ENCODE measurements around the gene RPF1.
"Not testable (repeated sequence)": the region's sequence is repeated elsewhere in the genome, so short reads cannot be mapped to it uniquely, and the experiment has no call there.

Gene RPF1

GRCh38 chr1:84493747-84494146, 14.7 kb downstream of the RPF1 start:
- DNase-seq (ENCODE audit: low spot score): no peak

- DNase-seq (ENCODE audit: low spot score): no peak
Measured at GRCh38 chr1:84496498-84496897, 17.4 kb downstream of the RPF1 start.

GRCh38 chr1:84497631-84498275, 18.7 kb downstream of the RPF1 start:
- DNase-seq (ENCODE audit: low spot score): no peak

GRCh38 chr1:84502927-84503326, 23.9 kb downstream of the RPF1 start:
- DNase-seq (ENCODE audit: low spot score): no peak

GRCh38 chr1:84504580-84505492, 25.8 kb downstream of the RPF1 start:
- no peak for DNase-seq (ENCODE audit: low spot score)

GRCh38 chr1:84505493-84506001, 26.5 kb downstream of the RPF1 start:
- no peak for DNase-seq (ENCODE audit: low spot score)

- peak; percentile 87 for DNase-seq (ENCODE audit: low spot score)
Measured at GRCh38 chr1:84506002-84506728, 27.1 kb downstream of the RPF1 start, which contains the start of the genes GNG5 and SPATA1. GNG5 (minus strand) TSS chr1:84506581; CDS start chr1:84506091, 490 bp downstream. SPATA1 (plus strand) TSS chr1:84506386; CDS start chr1:84516360, 9,974 bp downstream.

- DNase-seq (ENCODE audit: low spot score): no peak
Measured at GRCh38 chr1:84506729-84507453, 27.8 kb downstream of the RPF1 start.

- DNase-seq (ENCODE audit: low spot score): not testable (repeated sequence)
Measured at GRCh38 chr1:84507887-84508286, 28.8 kb downstream of the RPF1 start.

- no peak for DNase-seq (ENCODE audit: low spot score)
Measured at GRCh38 chr1:84508510-84508909, 29.4 kb downstream of the RPF1 start.

- DNase-seq (ENCODE audit: low spot score): no peak
Measured at GRCh38 chr1:84509029-84509428, 30.0 kb downstream of the RPF1 start.

- no peak for DNase-seq (ENCODE audit: low spot score)
Measured at GRCh38 chr1:84510165-84510564, 31.1 kb downstream of the RPF1 start.

GRCh38 chr1:84510668-84511067, 31.6 kb downstream of the RPF1 start:
- no peak for DNase-seq (ENCODE audit: low spot score)

GRCh38 chr1:84524590-84524989, 45.5 kb downstream of the RPF1 start:
- no peak for DNase-seq (ENCODE audit: low spot score)

GRCh38 chr1:84525779-84526178, 46.7 kb downstream of the RPF1 start:
- DNase-seq (ENCODE audit: low spot score): no peak

- no peak for DNase-seq (ENCODE audit: low spot score)
Measured at GRCh38 chr1:84538599-84538998, 59.5 kb downstream of the RPF1 start.

GRCh38 chr1:84539972-84540371, 60.9 kb downstream of the RPF1 start:
- DNase-seq (ENCODE audit: low spot score): no peak

- no peak for DNase-seq (ENCODE audit: low spot score)
Measured at GRCh38 chr1:84540759-84541158, 61.7 kb downstream of the RPF1 start.

- no peak for DNase-seq (ENCODE audit: low spot score)
Measured at GRCh38 chr1:84541679-84542078, 62.6 kb downstream of the RPF1 start.
